Fibroblast of the aortic adventitia (primary cell): ENCODE measurements around the gene SNX11. TPM values are rescaled to one million over a fixed set of nuclear protein-coding genes. Genes with fewer than 3 reads are reported as not detected.
A peak's percentile ranks its signal among the peaks of the same experiment; 100 is the strongest.
"Not testable (repeated sequence)": the region's sequence is repeated elsewhere in the genome, so short reads cannot be mapped to it uniquely, and the experiment has no call there.

Experiments
- DNase-seq: peaks from one replicate; pipeline ENCODE4 v3.0.0-alpha.2; 2010; ENCODE audit warnings: low read depth
- H3K4me3 ChIP-seq: 2 replicates; pipeline ENCODE4 v1.5.1; 2011; ENCODE audit warnings: low read depth, mild to moderate bottlenecking, control low read depth, low read length, moderate library complexity
- total RNA-seq: library from RNA; depleted of rRNA; stranded (reverse); fragments of >200 nt; gene quantifications from 2 replicates; pipeline ENCODE4 v1.2.3, GENCODE V29; 2012; ENCODE audit warnings: low replicate concordance
- TF ChIP-seq, protein P1 (sequence below): IDR thresholded peaks from 2 replicates; pipeline ENCODE4 v1.5.1; 2011; ENCODE audit warnings: mild to moderate bottlenecking, low read length, control low read depth, inconsistent platforms; ENCODE audit not compliant: insufficient read depth

SNX11 gene
- total RNA-seq, 1 donor, result 11.5 TPM

DNA sequence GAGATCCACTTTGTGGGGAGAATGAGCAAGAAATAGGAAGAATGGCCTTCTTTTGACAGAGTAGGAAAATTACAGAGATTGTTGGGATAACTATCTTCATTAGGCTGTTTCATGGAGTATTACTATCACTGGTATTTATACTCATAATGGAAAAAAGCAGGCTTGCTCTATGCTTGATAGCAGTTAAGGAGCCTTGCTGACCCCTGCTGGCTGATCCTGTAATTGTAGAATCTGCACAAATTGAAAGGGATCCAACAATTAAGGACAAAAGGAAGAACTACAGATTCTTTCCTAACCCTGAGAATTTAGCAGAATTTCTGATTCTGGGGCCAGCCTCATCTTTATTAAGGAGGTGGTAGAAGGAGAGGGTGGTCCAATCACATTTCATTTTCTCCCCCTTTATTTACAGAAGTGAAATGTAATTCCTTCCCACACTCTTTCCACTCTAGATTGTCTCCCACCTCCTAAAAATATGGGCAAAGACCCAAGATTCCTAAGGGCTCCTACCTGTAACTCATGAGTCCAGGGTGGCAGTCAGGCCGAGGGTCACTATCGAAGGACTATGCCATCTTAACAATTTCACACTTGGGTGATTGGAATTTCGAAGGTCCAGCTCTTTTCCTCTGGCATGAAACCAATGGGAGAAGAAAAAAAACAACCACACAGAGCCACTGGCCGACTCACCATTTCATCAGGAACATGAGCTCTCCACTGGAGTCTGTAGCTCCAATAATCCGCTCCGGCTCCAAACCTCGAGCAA is 33.1 kb upstream of the SNX11 start:
- H3K4me3 ChIP-seq, result no peak overlapping the region
- DNase-seq, result peak; percentile 91
- TF ChIP-seq, protein P1, sequence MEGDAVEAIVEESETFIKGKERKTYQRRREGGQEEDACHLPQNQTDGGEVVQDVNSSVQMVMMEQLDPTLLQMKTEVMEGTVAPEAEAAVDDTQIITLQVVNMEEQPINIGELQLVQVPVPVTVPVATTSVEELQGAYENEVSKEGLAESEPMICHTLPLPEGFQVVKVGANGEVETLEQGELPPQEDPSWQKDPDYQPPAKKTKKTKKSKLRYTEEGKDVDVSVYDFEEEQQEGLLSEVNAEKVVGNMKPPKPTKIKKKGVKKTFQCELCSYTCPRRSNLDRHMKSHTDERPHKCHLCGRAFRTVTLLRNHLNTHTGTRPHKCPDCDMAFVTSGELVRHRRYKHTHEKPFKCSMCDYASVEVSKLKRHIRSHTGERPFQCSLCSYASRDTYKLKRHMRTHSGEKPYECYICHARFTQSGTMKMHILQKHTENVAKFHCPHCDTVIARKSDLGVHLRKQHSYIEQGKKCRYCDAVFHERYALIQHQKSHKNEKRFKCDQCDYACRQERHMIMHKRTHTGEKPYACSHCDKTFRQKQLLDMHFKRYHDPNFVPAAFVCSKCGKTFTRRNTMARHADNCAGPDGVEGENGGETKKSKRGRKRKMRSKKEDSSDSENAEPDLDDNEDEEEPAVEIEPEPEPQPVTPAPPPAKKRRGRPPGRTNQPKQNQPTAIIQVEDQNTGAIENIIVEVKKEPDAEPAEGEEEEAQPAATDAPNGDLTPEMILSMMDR, result peak; percentile 77

DNA sequence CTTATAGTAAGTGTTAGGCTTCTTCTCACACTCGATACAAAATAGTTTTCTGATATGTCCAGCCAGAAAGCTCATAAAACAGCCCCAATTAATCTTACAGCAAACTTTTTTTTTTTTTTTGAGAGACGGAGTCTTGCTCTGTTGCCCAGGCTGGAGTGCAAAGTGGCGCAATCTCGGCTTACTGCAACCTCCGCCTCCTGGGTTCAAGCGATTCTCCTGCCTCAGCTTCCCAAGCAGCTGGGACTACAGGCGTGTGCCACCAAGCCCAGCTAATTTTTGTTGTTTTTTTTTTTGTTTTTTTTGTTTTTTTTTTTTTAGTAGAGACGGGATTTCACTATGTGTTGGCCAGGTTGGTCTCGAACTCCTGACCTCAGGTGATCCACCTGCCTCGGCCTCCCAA is 30.4 kb upstream of the SNX11 start:
- DNase-seq, H3K4me3 ChIP-seq: not testable (repeated sequence)

DNA sequence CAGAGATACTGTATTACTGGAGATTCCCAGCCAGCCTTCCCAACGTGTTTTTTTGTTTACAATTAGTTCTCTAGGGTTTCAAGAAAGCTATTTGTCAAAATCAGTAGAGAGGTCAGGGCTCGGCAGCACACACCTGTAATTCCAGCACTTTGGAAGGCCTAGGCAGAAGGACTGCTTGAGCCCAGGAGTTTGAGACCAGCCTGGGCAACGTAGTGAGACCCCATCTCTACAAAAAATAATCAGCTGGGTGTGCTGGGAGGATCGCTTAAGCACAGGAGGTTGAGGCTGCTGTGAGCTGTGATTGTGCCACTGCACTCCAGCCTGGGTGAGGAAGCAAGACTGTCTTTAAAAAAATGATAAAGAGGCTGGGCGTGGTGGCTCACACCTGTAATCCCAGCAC is 25.7 kb upstream of the SNX11 start:
- H3K4me3 ChIP-seq, result no peak overlapping the region
- no peak for DNase-seq
- TF ChIP-seq, protein P1, result no peak

DNA sequence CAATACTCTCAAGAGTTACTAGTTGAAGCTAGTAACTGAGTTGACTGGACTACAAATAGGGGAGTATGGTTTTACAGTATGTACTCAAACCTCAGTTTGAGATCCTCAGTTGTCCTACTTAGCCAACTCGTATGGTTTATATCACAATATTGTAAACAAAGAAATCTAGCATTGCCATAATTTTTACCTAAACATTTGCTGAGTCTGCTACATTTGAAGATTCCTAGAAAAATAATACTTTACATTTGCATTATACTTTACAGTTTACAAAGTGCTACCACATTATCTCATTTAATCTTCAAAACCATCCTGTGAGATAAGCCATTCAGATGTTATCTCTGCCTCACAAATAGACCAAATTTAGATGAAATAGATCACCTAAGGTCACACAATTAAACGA is 22.6 kb upstream of the SNX11 start:
- no peak overlapping the region for H3K4me3 ChIP-seq
- DNase-seq, result no peak
- TF ChIP-seq, protein P1, result no peak

DNA sequence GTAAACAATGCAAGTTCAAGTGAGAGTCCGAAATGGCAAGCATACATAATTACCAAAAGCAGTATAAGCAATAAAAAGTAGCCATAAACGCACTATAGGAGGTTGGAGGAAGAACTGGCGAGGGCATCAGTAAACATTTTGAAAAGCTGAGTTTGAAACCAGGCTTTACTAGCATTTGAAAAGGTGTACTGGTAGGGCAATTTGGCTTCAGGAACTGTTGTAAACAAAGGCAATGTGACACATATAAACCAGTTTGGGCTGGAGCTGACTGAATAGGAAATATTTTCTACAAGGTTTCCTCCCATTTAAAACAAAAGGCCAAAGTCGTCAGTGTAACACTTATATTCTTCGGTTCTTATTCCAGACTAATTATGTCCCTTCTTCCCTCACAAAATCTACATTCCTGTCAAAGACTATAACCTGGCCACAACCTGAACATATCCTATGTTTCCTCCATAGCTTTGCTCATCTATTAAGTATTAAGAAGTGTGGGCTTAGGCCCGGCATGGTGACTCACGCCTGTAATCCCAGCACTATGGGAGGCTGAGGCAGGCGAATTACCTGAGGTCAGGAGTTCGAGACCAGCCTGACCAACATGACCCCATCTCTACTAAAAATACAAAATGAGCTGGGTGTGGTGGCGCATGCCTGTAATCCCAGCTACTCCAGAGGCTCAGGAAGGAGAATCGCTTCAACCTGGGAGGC is 14.1 kb upstream of the SNX11 start:
- TF ChIP-seq, protein P1, result no peak
- DNase-seq, result no peak

DNA sequence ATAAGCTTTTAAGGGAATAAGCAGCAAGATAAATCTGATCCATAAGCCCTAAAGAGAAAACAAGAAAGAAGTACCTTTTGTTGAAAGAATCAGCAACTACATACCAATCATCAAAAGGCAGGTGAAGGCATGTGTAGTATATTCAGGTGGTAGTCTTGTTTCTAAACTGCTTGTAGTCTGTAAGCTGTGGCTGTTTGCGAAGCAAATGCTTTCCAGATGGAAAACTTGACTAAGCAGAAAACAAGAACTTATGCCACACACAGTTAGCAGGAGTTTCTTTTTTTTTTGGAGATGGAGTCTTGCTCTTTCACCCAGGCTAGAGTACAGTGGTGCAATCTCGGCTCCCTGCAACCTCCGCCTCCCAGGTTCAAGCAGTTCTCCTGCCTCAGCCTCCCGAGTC is 12.0 kb upstream of the SNX11 start:
- TF ChIP-seq, protein P1, result no peak
- no peak for DNase-seq
- no peak overlapping the region for H3K4me3 ChIP-seq

More for the DNA sequence above, 14.1 kb upstream of the SNX11 start:
- no peak overlapping the region for H3K4me3 ChIP-seq

DNA sequence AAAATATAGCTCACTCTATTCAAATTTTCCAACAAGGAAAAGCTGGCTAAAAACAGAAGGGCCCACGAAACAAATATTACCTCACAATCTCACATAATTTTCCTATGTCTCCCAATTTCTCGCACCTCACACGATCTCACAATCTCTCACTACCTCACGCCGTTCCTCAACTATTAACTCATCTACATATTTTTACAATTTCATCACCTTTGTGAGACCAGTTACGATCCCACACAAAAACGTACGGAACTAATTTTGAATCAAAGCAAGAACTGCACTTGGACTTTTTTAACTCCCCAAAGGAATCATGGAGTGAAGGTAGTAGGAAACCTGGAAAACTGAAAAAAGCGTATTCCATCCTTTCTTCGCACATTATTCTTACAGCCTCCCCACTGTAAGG is 7.4 kb upstream of the SNX11 start:
- peak; percentile 58 for DNase-seq
- peak overlapping the region; percentile 87 for H3K4me3 ChIP-seq
- TF ChIP-seq, protein P1, result no peak
